ENCODE results near the gene NTF4. TPM values are rescaled to one million over a fixed set of nuclear protein-coding genes. Genes with fewer than 3 reads are reported as not detected.
"Not testable (repeated sequence)": the region's sequence is repeated elsewhere in the genome, so short reads cannot be mapped to it uniquely, and the experiment has no call there.

The NTF4 gene
- polyA plus RNA-seq, 1 experiment = not detected

GRCh38 chr19:49056101-49056901 is 8.3 kb downstream of the NTF4 start:
- TF ChIP-seq CTCF (IDR thresholded peaks at IDR 0.05; ENCODE audit: insufficient read depth, low read depth, low read length) = peak; percentile 52
- CTCF ChIA-PET = interaction anchor here (0.9 to 1.3 kb wide), 5 partner anchors 12 to 73 kb away, joined by 3 read pairs; partner anchors contain the start of genes CGB5 and LIN7B
- POLR2A ChIA-PET = interaction anchor here (1.6 kb wide), 1 partner anchor 63 kb away, joined by 4 read pairs; the partner anchor contains the start of genes GYS1 and RUVBL2
- peak overlapping the region; percentile 40 for H3K4me3 ChIP-seq (ENCODE audit: low read depth, low read length)
- no peaks in the 10 kb centered on the region for H3K36me3 ChIP-seq (ENCODE audit: control insufficient read depth, insufficient read depth, low read length)
- DNase-seq (ENCODE audit: low read depth) = no peak
- no peaks in the 10 kb centered on the region for H3K27me3 ChIP-seq (ENCODE audit: control insufficient read depth, insufficient read depth, low read length)

GRCh38 chr19:49050376-49051033 is 14.1 kb downstream of the NTF4 start:
- H3K36me3 ChIP-seq (ENCODE audit: control insufficient read depth, insufficient read depth, low read length); DNase-seq (ENCODE audit: low read depth); CTCF ChIA-PET; POLR2A ChIA-PET; H3K4me3 ChIP-seq (ENCODE audit: low read depth, low read length); H3K27me3 ChIP-seq (ENCODE audit: control insufficient read depth, insufficient read depth, low read length): not testable (repeated sequence)

GRCh38 chr19:49049834-49050233 is 14.8 kb downstream of the NTF4 start:
- DNase-seq (ENCODE audit: low read depth) = not testable (repeated sequence)

GRCh38 chr19:49049011-49049410 is 15.6 kb downstream of the NTF4 start, which contains the start of gene CGB8:
CGB8 (minus strand) TSS chr19:49049111; CDS start chr19:49048739, 372 bp downstream.
- DNase-seq (ENCODE audit: low read depth); H3K4me3 ChIP-seq (ENCODE audit: low read depth, low read length); CTCF ChIA-PET; H3K27me3 ChIP-seq (ENCODE audit: control insufficient read depth, insufficient read depth, low read length); POLR2A ChIA-PET; H3K36me3 ChIP-seq (ENCODE audit: control insufficient read depth, insufficient read depth, low read length): not testable (repeated sequence)

More at GRCh38 chr19:49049834-49050233, 14.8 kb downstream of the NTF4 start:
- H3K27me3 ChIP-seq (ENCODE audit: control insufficient read depth, insufficient read depth, low read length); H3K4me3 ChIP-seq (ENCODE audit: low read depth, low read length); POLR2A ChIA-PET; H3K36me3 ChIP-seq (ENCODE audit: control insufficient read depth, insufficient read depth, low read length); CTCF ChIA-PET: not testable (repeated sequence)

- DNase-seq (ENCODE audit: low read depth) = not testable (repeated sequence)
Observed at GRCh38 chr19:49043548-49043947, 21.1 kb downstream of the NTF4 start, which contains the start of gene CGB5. CGB5 (plus strand) TSS chr19:49043848; CDS start chr19:49044210, 362 bp downstream.

GRCh38 chr19:49042666-49043065 is 22.0 kb downstream of the NTF4 start:
- CTCF ChIA-PET; POLR2A ChIA-PET; DNase-seq (ENCODE audit: low read depth); H3K4me3 ChIP-seq (ENCODE audit: low read depth, low read length); H3K27me3 ChIP-seq (ENCODE audit: control insufficient read depth, insufficient read depth, low read length); H3K36me3 ChIP-seq (ENCODE audit: control insufficient read depth, insufficient read depth, low read length): not testable (repeated sequence)

More at GRCh38 chr19:49043548-49043947, 21.1 kb downstream of the NTF4 start, which contains the start of gene CGB5:
- CTCF ChIA-PET = interaction anchor here (0.8 kb wide), 1 partner anchor 12 kb away, joined by 3 read pairs; no protein-coding TSS in a partner anchor
- H3K4me3 ChIP-seq (ENCODE audit: low read depth, low read length); POLR2A ChIA-PET; H3K36me3 ChIP-seq (ENCODE audit: control insufficient read depth, insufficient read depth, low read length); H3K27me3 ChIP-seq (ENCODE audit: control insufficient read depth, insufficient read depth, low read length): not testable (repeated sequence)

GRCh38 chr19:49042177-49042576 is 22.4 kb downstream of the NTF4 start:
- DNase-seq (ENCODE audit: low read depth) = no peak
- Histone ChIP-seq H3K4me3 (ENCODE audit: low read depth, low read length) (no peak overlapping the region), H3K36me3 (ENCODE audit: control insufficient read depth, insufficient read depth, low read length) (no peaks in the 10 kb centered on the region), H3K27me3 (ENCODE audit: control insufficient read depth, insufficient read depth, low read length) (no peaks in the 10 kb centered on the region)
- POLR2A ChIA-PET = no interaction called here
- CTCF ChIA-PET = no interaction called here
- TF ChIP-seq CTCF (IDR thresholded peaks at IDR 0.05; ENCODE audit: insufficient read depth, low read depth, low read length) = no peak

GRCh38 chr19:49039736-49040135 is 24.9 kb downstream of the NTF4 start:
- POLR2A ChIA-PET; DNase-seq (ENCODE audit: low read depth); H3K27me3 ChIP-seq (ENCODE audit: control insufficient read depth, insufficient read depth, low read length); H3K36me3 ChIP-seq (ENCODE audit: control insufficient read depth, insufficient read depth, low read length); CTCF ChIA-PET; H3K4me3 ChIP-seq (ENCODE audit: low read depth, low read length): not testable (repeated sequence)

- POLR2A ChIA-PET; H3K36me3 ChIP-seq (ENCODE audit: control insufficient read depth, insufficient read depth, low read length); DNase-seq (ENCODE audit: low read depth); H3K4me3 ChIP-seq (ENCODE audit: low read depth, low read length); H3K27me3 ChIP-seq (ENCODE audit: control insufficient read depth, insufficient read depth, low read length): not testable (repeated sequence)
- CTCF ChIA-PET = interaction anchor here (0.8 kb wide), 1 partner anchor 21 kb away, joined by 3 read pairs; no protein-coding TSS in a partner anchor
Observed at GRCh38 chr19:49038557-49039276, 25.9 kb downstream of the NTF4 start.

GRCh38 chr19:49038111-49038510 is 26.5 kb downstream of the NTF4 start:
- DNase-seq (ENCODE audit: low read depth); H3K27me3 ChIP-seq (ENCODE audit: control insufficient read depth, insufficient read depth, low read length); POLR2A ChIA-PET; H3K36me3 ChIP-seq (ENCODE audit: control insufficient read depth, insufficient read depth, low read length); CTCF ChIA-PET; H3K4me3 ChIP-seq (ENCODE audit: low read depth, low read length): not testable (repeated sequence)

Measured in BJ (cell line).